HG02763 (cell line): ENCODE results near the gene CTXND1.

Experiments
- ATAC-seq: cut with Tn5 transposase; IDR thresholded peaks from one replicate; pipeline ENCODE4 v1.9.1; 2021; ENCODE audit warnings: mild to moderate bottlenecking, moderate library complexity; ENCODE audit not compliant: unreplicated experiment

Gene CTXND1

GRCh38 chr15:80259942-80260510 is 8.0 kb upstream of the CTXND1 start:
- ATAC-seq, result no peak

- ATAC-seq, result no peak
These were observed 439 bp downstream of the CTXND1 start for GRCh38 chr15:80251428-80252120.

GRCh38 chr15:80250614-80251427 is 1.2 kb downstream of the CTXND1 start:
- no peak for ATAC-seq

GRCh38 chr15:80249973-80250372 is 2.0 kb downstream of the CTXND1 start:
- no peak for ATAC-seq

- ATAC-seq, result no peak
These were observed 4.7 kb downstream of the CTXND1 start for GRCh38 chr15:80247320-80247719.

GRCh38 chr15:80246425-80246894 is 5.6 kb downstream of the CTXND1 start:
- no peak for ATAC-seq

- no peak for ATAC-seq
These were observed 9.2 kb downstream of the CTXND1 start for GRCh38 chr15:80242802-80243201.

- no peak for ATAC-seq
These were observed 9.8 kb downstream of the CTXND1 start for GRCh38 chr15:80242132-80242769.

GRCh38 chr15:80241508-80241907 is 10.5 kb downstream of the CTXND1 start:
- ATAC-seq, result no peak

GRCh38 chr15:80240276-80240675 is 11.7 kb downstream of the CTXND1 start:
- ATAC-seq, result no peak

GRCh38 chr15:80234883-80235282 is 17.1 kb downstream of the CTXND1 start:
- ATAC-seq, result no peak

GRCh38 chr15:80233581-80233980 is 18.4 kb downstream of the CTXND1 start:
- ATAC-seq, result no peak

- ATAC-seq, result no peak
These were observed 20.6 kb downstream of the CTXND1 start for GRCh38 chr15:80231371-80231770.

- no peak for ATAC-seq
These were observed 22.9 kb downstream of the CTXND1 start for GRCh38 chr15:80228959-80229610.

- no peak for ATAC-seq
These were observed 32.1 kb downstream of the CTXND1 start for GRCh38 chr15:80219955-80220354.

- ATAC-seq, result no peak
These were observed 34.6 kb downstream of the CTXND1 start for GRCh38 chr15:80217327-80217900.

- no peak for ATAC-seq
These were observed 35.1 kb downstream of the CTXND1 start for GRCh38 chr15:80216911-80217310.

- ATAC-seq, result no peak
These were observed 35.9 kb downstream of the CTXND1 start for GRCh38 chr15:80216141-80216540.

GRCh38 chr15:80214910-80215309 is 37.1 kb downstream of the CTXND1 start:
- no peak for ATAC-seq

GRCh38 chr15:80211976-80212375 is 40.0 kb downstream of the CTXND1 start:
- no peak for ATAC-seq
